Panc1 (cell line): ENCODE results near the gene LVRN. TPM values are rescaled to one million over a fixed set of nuclear protein-coding genes. Genes with fewer than 3 reads are reported as not detected.
"Not testable (repeated sequence)": the region's sequence is repeated elsewhere in the genome, so short reads cannot be mapped to it uniquely, and the experiment has no call there.

Experiments
- ATAC-seq: fragments of 200-7000 bp; cut with Tn5 transposase; 2 replicates; pipeline ENCODE4 v1.9.1; 2020; ENCODE audit warnings: mild to moderate bottlenecking, moderate library complexity
- BruUV-seq: library from RNA; stranded (reverse); fragments of 400-500 nt; replicated peaks from 2 replicates; lab custom pipeline; 2021; lab: Mats Ljungman, UMichigan
- CTCF ChIA-PET: fragments of 300-600 bp; sonication (Branson Sonifier 250); formaldehyde crosslinking; loops from one replicate; lab custom pipeline; 2022; ENCODE audit warnings: antibody characterized with exemption; lab: Charles Lee
- POLR2A ChIA-PET: fragments of 300-600 bp; sonication (Branson Sonifier 250); formaldehyde crosslinking; loops from one replicate; lab custom pipeline; 2022; ENCODE audit warnings: antibody characterized with exemption; lab: Charles Lee
- DNase-seq: peaks from one replicate; pipeline ENCODE4 v3.0.0-alpha.2; 2010; ENCODE audit warnings: low read depth, low spot score
- H3K27ac ChIP-seq: 2 replicates; pipeline ENCODE4 v1.5.1; 2011; ENCODE audit warnings: mild to moderate bottlenecking, low read length, inconsistent platforms
- H3K27me3 ChIP-seq: fragments of 200-500 bp; sonication (Bioruptor generic); 2 replicates; pipeline ENCODE4 v1.6.0; 2014; ENCODE audit warnings: low read length, inconsistent platforms; ENCODE audit not compliant: control insufficient read depth, insufficient read depth
- H3K36me3 ChIP-seq: fragments of 200-500 bp; sonication (Bioruptor generic); 2 replicates; pipeline ENCODE4 v1.5.1; 2014; ENCODE audit warnings: inconsistent platforms, mild to moderate bottlenecking, low read length, moderate library complexity; ENCODE audit not compliant: control insufficient read depth, insufficient read depth
- H3K4me1 ChIP-seq: 2 replicates; pipeline ENCODE4 v1.5.1; 2011; ENCODE audit warnings: inconsistent platforms, mild to moderate bottlenecking, low read length, moderate library complexity; ENCODE audit not compliant: control insufficient read depth, insufficient read depth
- H3K4me3 ChIP-seq, 2 experiments: 2 replicates each; pipeline ENCODE4 v1.5.1; 2011 to 2012; ENCODE audit warnings: low read depth in 2 of 2, low read length in 2 of 2, mild to moderate bottlenecking in 2 of 2, inconsistent platforms in 1 of 2, moderate library complexity in 1 of 2
- H3K9me3 ChIP-seq: fragments of 200-500 bp; sonication (Bioruptor generic); 2 replicates; pipeline ENCODE4 v1.5.1; 2014; ENCODE audit warnings: low read depth, mild to moderate bottlenecking, inconsistent platforms, low read length, moderate library complexity; ENCODE audit not compliant: control insufficient read depth, insufficient read depth
- CTCF ChIP-seq: fragments of 450-650 bp; IDR thresholded peaks from 2 replicates; pipeline ENCODE4 v1.5.1; 2017; ENCODE audit warnings: mild to moderate bottlenecking
- POLR2AphosphoS5 ChIP-seq: IDR thresholded peaks from 2 replicates; pipeline ENCODE4 v1.6.1; 2012; ENCODE audit warnings: mild to moderate bottlenecking, low read depth, low read length, moderate library complexity
- SIN3A ChIP-seq: IDR thresholded peaks from 2 replicates; pipeline ENCODE4 v1.6.1; 2012; ENCODE audit warnings: low read depth, mild to moderate bottlenecking, low read length, moderate library complexity, borderline replicate concordance; ENCODE audit not compliant: insufficient read depth
- TCF7L2 ChIP-seq: IDR thresholded peaks from 2 replicates; pipeline ENCODE4 v1.6.1; 2011; ENCODE audit warnings: mild to moderate bottlenecking, low read depth, low read length, inconsistent platforms
- in situ Hi-C: cut with HindIII; loops from 2 replicates; pipeline ENCODE4 v1.10.0; 2016; ENCODE audit warnings: low sequenced_read_pairs, low pct_unique_long_range_greater_than_20kb
- intact Hi-C: fragments of 100-400 bp; cut with micrococcal nuclease; formaldehyde crosslinking; loops from one replicate; pipeline ENCODE4 v1.10.0; 2022; ENCODE audit not compliant: unreplicated experiment
- total RNA-seq: library from RNA; stranded (reverse); gene quantifications from one replicate; pipeline ENCODE4 v1.2.1, GENCODE V29; 2021; ENCODE audit not compliant: unreplicated experiment
- TF ChIP-seq, protein P1 (sequence below), 2 experiments: IDR thresholded peaks; 2 replicates each; pipeline ENCODE4 v1.6.1; 2011 to 2012; ENCODE audit warnings: low read depth in 2 of 2, control low read depth in 1 of 2, low read length in 1 of 2, mild to moderate bottlenecking in 1 of 2, moderate library complexity in 1 of 2; ENCODE audit not compliant: insufficient read depth in 1 of 2

LVRN gene
- total RNA-seq, 1 experiment from 2014 or later: 0.08 TPM

GRCh38 chr5:115920171-115920725, 42.0 kb upstream of the LVRN start:
- no TSS peak for BruUV-seq
- TF ChIP-seq TCF7L2 (no peak), SIN3A (no peak), POLR2AphosphoS5 (no peak), CTCF (no peak)
- TF ChIP-seq, protein P1, sequence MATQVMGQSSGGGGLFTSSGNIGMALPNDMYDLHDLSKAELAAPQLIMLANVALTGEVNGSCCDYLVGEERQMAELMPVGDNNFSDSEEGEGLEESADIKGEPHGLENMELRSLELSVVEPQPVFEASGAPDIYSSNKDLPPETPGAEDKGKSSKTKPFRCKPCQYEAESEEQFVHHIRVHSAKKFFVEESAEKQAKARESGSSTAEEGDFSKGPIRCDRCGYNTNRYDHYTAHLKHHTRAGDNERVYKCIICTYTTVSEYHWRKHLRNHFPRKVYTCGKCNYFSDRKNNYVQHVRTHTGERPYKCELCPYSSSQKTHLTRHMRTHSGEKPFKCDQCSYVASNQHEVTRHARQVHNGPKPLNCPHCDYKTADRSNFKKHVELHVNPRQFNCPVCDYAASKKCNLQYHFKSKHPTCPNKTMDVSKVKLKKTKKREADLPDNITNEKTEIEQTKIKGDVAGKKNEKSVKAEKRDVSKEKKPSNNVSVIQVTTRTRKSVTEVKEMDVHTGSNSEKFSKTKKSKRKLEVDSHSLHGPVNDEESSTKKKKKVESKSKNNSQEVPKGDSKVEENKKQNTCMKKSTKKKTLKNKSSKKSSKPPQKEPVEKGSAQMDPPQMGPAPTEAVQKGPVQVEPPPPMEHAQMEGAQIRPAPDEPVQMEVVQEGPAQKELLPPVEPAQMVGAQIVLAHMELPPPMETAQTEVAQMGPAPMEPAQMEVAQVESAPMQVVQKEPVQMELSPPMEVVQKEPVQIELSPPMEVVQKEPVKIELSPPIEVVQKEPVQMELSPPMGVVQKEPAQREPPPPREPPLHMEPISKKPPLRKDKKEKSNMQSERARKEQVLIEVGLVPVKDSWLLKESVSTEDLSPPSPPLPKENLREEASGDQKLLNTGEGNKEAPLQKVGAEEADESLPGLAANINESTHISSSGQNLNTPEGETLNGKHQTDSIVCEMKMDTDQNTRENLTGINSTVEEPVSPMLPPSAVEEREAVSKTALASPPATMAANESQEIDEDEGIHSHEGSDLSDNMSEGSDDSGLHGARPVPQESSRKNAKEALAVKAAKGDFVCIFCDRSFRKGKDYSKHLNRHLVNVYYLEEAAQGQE (IDR thresholded peaks at IDR 0.05; ENCODE audit: insufficient read depth in 1 of 2, low read depth in 2 of 2, low read length in 1 of 2): no peak
- CTCF ChIA-PET: no interaction called here

DNA sequence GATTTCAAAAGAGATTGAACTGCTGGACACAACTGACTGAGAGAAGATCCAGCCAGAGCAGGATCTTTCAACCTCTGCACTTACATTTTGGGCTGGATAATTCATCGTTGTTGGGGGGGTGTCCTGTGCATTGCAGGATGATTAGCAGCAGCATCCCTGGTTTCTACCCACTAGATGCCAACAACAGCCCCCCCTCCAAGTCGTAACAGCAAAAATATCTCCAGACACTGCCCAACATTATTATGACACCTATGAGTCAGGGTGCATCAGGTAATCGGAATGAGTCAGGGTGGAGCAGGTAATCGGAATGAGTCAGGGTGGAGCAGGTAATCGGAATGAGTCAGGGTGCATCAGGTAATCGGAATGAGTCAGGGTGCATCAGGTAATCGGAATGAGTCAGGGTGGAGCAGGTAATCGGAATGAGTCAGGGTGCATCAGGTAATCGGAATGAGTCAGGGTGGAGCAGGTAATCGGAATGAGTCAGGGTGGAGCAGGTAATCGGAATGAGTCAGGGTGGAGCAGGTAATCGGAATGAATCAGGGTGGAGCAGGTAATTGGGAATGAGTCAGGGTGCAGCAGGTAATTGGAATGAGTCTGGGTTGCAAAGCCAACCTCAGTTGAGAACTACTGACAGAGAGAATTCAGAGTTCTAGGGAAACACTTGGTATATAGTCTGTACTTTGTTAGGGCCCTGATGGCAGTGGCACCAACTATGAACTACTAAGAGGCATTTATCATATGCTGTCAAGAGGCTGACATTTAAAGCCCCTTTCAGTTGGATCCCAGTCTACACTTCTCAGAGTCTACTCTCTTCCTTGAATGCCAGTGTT, 33.5 kb upstream of the LVRN start:
- not testable (repeated sequence) for H3K27ac ChIP-seq

More at GRCh38 chr5:115920171-115920725, 42.0 kb upstream of the LVRN start:
- no peaks in the 10 kb centered on the region for H3K27me3 ChIP-seq
- no peaks in the 10 kb centered on the region for H3K4me1 ChIP-seq
- no peak for ATAC-seq
- H3K36me3 ChIP-seq: no peaks in the 10 kb centered on the region
- H3K27ac ChIP-seq: no peak overlapping the region
- POLR2A ChIA-PET: no interaction called here
- intact Hi-C loops (no loop called here), in situ Hi-C loops (no loop called here)
- DNase-seq: no peak
- no peaks in the 10 kb centered on the region for H3K9me3 ChIP-seq
- no peak overlapping the region for H3K4me3 ChIP-seq

GRCh38 chr5:115930171-115930570, 32.1 kb upstream of the LVRN start:
- H3K4me1 ChIP-seq, intact Hi-C loops, in situ Hi-C loops, H3K27me3 ChIP-seq, H3K27ac ChIP-seq, BruUV-seq, ATAC-seq, CTCF ChIA-PET, DNase-seq, POLR2A ChIA-PET, H3K4me3 ChIP-seq, H3K36me3 ChIP-seq, H3K9me3 ChIP-seq: not testable (repeated sequence)

More for the DNA sequence above, 33.5 kb upstream of the LVRN start:
- POLR2A ChIA-PET, DNase-seq, BruUV-seq, in situ Hi-C loops, intact Hi-C loops, H3K9me3 ChIP-seq, H3K27me3 ChIP-seq, CTCF ChIA-PET, ATAC-seq, H3K4me1 ChIP-seq, H3K36me3 ChIP-seq, H3K4me3 ChIP-seq: not testable (repeated sequence)
